Panc1 (cell line): Measurements from ENCODE around the gene ERBB2.

Source experiments
- TCF7L2 ChIP-seq: IDR thresholded peaks from 2 replicates; pipeline ENCODE4 v1.6.1; 2011; ENCODE audit warnings: mild to moderate bottlenecking, low read depth, low read length, inconsistent platforms
- TF ChIP-seq, protein P1 (sequence below): fragments of 450-650 bp; IDR thresholded peaks from 2 replicates; pipeline ENCODE4 v1.5.1; 2017; ENCODE audit warnings: mild to moderate bottlenecking

DNA sequence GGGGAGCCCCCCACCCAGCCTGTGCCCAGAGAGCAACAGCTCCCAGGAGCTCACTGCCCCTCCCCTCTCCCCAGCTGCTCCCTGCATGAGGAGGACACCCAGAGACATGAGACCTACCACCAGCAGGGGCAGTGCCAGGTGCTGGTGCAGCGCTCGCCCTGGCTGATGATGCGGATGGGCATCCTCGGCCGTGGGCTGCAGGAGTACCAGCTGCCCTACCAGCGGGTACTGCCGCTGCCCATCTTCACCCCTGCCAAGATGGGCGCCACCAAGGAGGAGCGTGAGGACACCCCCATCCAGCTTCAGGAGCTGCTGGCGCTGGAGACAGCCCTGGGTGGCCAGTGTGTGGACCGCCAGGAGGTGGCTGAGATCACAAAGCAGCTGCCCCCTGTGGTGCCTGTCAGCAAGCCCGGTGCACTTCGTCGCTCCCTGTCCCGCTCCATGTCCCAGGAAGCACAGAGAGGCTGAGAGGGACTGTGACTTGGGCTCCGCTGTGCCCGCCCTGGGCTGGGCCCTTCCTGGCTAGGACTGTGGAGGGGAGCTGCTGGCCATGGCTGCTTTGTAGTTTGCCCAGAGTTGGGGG, 34.1 kb upstream of the ERBB2 start:
- TF ChIP-seq, protein P1, sequence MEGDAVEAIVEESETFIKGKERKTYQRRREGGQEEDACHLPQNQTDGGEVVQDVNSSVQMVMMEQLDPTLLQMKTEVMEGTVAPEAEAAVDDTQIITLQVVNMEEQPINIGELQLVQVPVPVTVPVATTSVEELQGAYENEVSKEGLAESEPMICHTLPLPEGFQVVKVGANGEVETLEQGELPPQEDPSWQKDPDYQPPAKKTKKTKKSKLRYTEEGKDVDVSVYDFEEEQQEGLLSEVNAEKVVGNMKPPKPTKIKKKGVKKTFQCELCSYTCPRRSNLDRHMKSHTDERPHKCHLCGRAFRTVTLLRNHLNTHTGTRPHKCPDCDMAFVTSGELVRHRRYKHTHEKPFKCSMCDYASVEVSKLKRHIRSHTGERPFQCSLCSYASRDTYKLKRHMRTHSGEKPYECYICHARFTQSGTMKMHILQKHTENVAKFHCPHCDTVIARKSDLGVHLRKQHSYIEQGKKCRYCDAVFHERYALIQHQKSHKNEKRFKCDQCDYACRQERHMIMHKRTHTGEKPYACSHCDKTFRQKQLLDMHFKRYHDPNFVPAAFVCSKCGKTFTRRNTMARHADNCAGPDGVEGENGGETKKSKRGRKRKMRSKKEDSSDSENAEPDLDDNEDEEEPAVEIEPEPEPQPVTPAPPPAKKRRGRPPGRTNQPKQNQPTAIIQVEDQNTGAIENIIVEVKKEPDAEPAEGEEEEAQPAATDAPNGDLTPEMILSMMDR = no peak; the same call in 1 of the 2 replicates
- TF ChIP-seq TCF7L2 = no peak
